Esophagus muscularis mucosa (tissue), 4 donors: ENCODE measurements around the gene PLEKHG7. TPM values are rescaled to one million over a fixed set of nuclear protein-coding genes. Genes with fewer than 3 reads are reported as not detected.

Experiments
- DNase-seq: peaks from one replicate; pipeline ENCODE4 v3.0.0-alpha.2; 2017; ENCODE audit errors: extremely low spot score
- H3K27ac ChIP-seq, 4 donors: fragments of 200-600 bp; sonication (generic); replicated peaks in 1 of 4; 1 replicate in 3 of 4; 2 replicates in 1 of 4; pipeline ENCODE4 v1.5.1; 2016 to 2019; ENCODE audit warnings: mild to moderate bottlenecking in 1 of 4
- H3K27me3 ChIP-seq, 4 donors: fragments of 200-600 bp; sonication (generic); one replicate each; pipeline versions ENCODE4 v1.5.1 to v1.6.0; 2016 to 2019
- H3K36me3 ChIP-seq, 4 donors: fragments of 200-600 bp; sonication (generic); one replicate each; pipeline ENCODE4 v1.5.1; 2016 to 2019
- H3K4me1 ChIP-seq, 4 donors: fragments of 200-600 bp; sonication (generic); one replicate each; pipeline ENCODE4 v1.5.1; 2016 to 2019
- H3K4me3 ChIP-seq, 4 donors: fragments of 200-600 bp; sonication (generic); 1 replicate in 2 of 4; 2 replicates in 2 of 4; pipeline ENCODE4 v1.5.1; 2016 to 2019; ENCODE audit warnings: mild to moderate bottlenecking in 4 of 4, moderate library complexity in 1 of 4
- H3K9me3 ChIP-seq, 4 donors: fragments of 200-600 bp; sonication (generic); 1 replicate in 3 of 4; 2 replicates in 1 of 4; pipeline ENCODE4 v1.5.1; 2016 to 2019
- CTCF ChIP-seq, 3 experiments: fragments of 200-600 bp in 2 of 3; fragments of 450-650 bp in 1 of 3; sonication (generic) in 2 of 3; IDR thresholded peaks; one replicate each; pipeline ENCODE4 v1.5.1; 2017 to 2019; ENCODE audit warnings: antibody characterized with exemption in 3 of 3, mild to moderate bottlenecking in 2 of 3, moderate library complexity in 1 of 3
- EP300 ChIP-seq: sonication (generic); formaldehyde crosslinking; IDR thresholded peaks from one replicate; pipeline ENCODE4 v1.6.1; 2017; ENCODE audit warnings: antibody characterized with exemption
- POLR2A ChIP-seq: fragments of 450-650 bp; IDR thresholded peaks from one replicate; pipeline ENCODE4 v1.6.1; 2017; ENCODE audit warnings: antibody characterized with exemption, moderate library complexity, mild to moderate bottlenecking, low read depth
- POLR2AphosphoS5 ChIP-seq, 2 donors: sonication (generic); formaldehyde crosslinking; IDR thresholded peaks; one replicate each; pipeline ENCODE4 v1.6.1; 2017; ENCODE audit warnings: antibody characterized with exemption in 2 of 2
- WGBS: methylation state at CpG from one replicate; pipeline ENCODE4 v1.1.5; 2018; 5-methylcytosine and 5-hydroxymethylcytosine counted together
- intact Hi-C: fragments of 100-400 bp; cut with DNase I; formaldehyde crosslinking; loops from one replicate; pipeline ENCODE4 v1.15.1; 2023
- total RNA-seq, 4 donors: library from RNA; depleted of rRNA; stranded (reverse); fragments of >200 nt; gene quantifications; one replicate each; pipeline versions ENCODE4 v1.1.0 to v1.2.1, GENCODE V29; 2016

PLEKHG7 gene
- total RNA-seq, 4 donors from 2014 or later: not detected

GRCh38 chr12:92802906-92803305 is 100.1 kb downstream of the PLEKHG7 start:
- Histone ChIP-seq H3K27ac (no peak overlapping the region), H3K36me3 (peaks cover 0 to 68% (median 32%) of the 10 kb centered on the region in 4 donors), H3K27me3 (no peaks in the 10 kb centered on the region), H3K4me3 (no peak overlapping the region), H3K9me3 (peaks cover 0 to 5% (median 0%) of the 10 kb centered on the region in 4 donors), H3K4me1 (no peaks in the 10 kb centered on the region)
- no peak for DNase-seq
- intact Hi-C loops: no loop called here
- 74% methylated on average over 3 of the region's 3 CpGs for WGBS
- TF ChIP-seq POLR2AphosphoS5 (IDR thresholded peaks at IDR 0.05) (no peak), POLR2A (no peak), EP300 (no peak)

GRCh38 chr12:92803903-92804302 is 101.1 kb downstream of the PLEKHG7 start:
- TF ChIP-seq POLR2A (no peak), POLR2AphosphoS5 (IDR thresholded peaks at IDR 0.05) (no peak), CTCF (IDR thresholded peaks at IDR 0.05) (no peak), EP300 (no peak)
- DNase-seq: no peak
- Histone ChIP-seq H3K27me3 (no peaks in the 10 kb centered on the region), H3K36me3 (peaks cover 0 to 69% (median 36%) of the 10 kb centered on the region in 4 donors), H3K27ac (no peak overlapping the region), H3K9me3 (peaks cover 0 to 5% (median 0%) of the 10 kb centered on the region in 4 donors), H3K4me1 (no peaks in the 10 kb centered on the region), H3K4me3 (no peak overlapping the region)
- 93% methylated on average over 1 of the region's 1 CpG for WGBS
- intact Hi-C loops: no loop called here

GRCh38 chr12:92810370-92810769 is 107.6 kb downstream of the PLEKHG7 start:
- no peak overlapping the region for H3K27ac ChIP-seq
- H3K9me3 ChIP-seq: peaks cover 0 to 5% (median 0%) of the 10 kb centered on the region in 4 donors
- no peaks in the 10 kb centered on the region for H3K4me1 ChIP-seq
- WGBS: 90% methylated on average over 4 of the region's 4 CpGs
- TF ChIP-seq CTCF (IDR thresholded peaks at IDR 0.05): no peak
- no peak for TF ChIP-seq POLR2A
- no peak for TF ChIP-seq EP300
- TF ChIP-seq POLR2AphosphoS5 (IDR thresholded peaks at IDR 0.05): no peak
- no peak overlapping the region for H3K4me3 ChIP-seq
- no peaks in the 10 kb centered on the region for H3K27me3 ChIP-seq
- no peak for DNase-seq
- intact Hi-C loops: no loop called here
- H3K36me3 ChIP-seq: peaks cover 0 to 70% (median 39%) of the 10 kb centered on the region in 4 donors

- Histone ChIP-seq H3K4me3 (no peak overlapping the region), H3K36me3 (peaks cover 0 to 60% (median 27%) of the 10 kb centered on the region in 4 donors), H3K27me3 (no peaks in the 10 kb centered on the region), H3K4me1 (no peaks in the 10 kb centered on the region), H3K9me3 (no peaks in the 10 kb centered on the region), H3K27ac (no peak overlapping the region)
- TF ChIP-seq EP300: no peak
- intact Hi-C loops: no loop called here
- WGBS: 77% methylated on average over 2 of the region's 2 CpGs
- no peak for DNase-seq
Observed at GRCh38 chr12:92814584-92814983, 111.8 kb downstream of the PLEKHG7 start.

GRCh38 chr12:92821142-92821541 is 118.4 kb downstream of the PLEKHG7 start:
- Histone ChIP-seq H3K36me3 (peaks cover 0 to 43% (median 17%) of the 10 kb centered on the region in 4 donors), H3K27me3 (no peaks in the 10 kb centered on the region), H3K4me3 (no peak overlapping the region), H3K9me3 (no peaks in the 10 kb centered on the region), H3K4me1 (no peaks in the 10 kb centered on the region), H3K27ac (no peak overlapping the region)
- intact Hi-C loops: no loop called here
- 86% methylated on average over 3 of the region's 3 CpGs for WGBS
- DNase-seq: no peak
- TF ChIP-seq POLR2AphosphoS5 (IDR thresholded peaks at IDR 0.05): no peak
- no peak for TF ChIP-seq CTCF (IDR thresholded peaks at IDR 0.05)
- no peak for TF ChIP-seq EP300
- no peak for TF ChIP-seq POLR2A

Other genes starting within 250 kb of the PLEKHG7 start
- 10 to 100 TPM; 15.7 to 31.1 (median 24.1) TPM for gene EEA1, start 226.3 kb downstream of the PLEKHG7 start, total RNA-seq